KOPT-K1 (cell line): ENCODE data around the gene NUDT7.

ENCODE experiments used
- H3K27ac ChIP-seq: fragments of 200-600 bp; sonication (generic); 2 replicates; pipeline ENCODE4 v1.5.1; 2016; ENCODE audit warnings: antibody characterized with exemption, mild to moderate bottlenecking, low read depth, low read length; ENCODE audit not compliant: poor library complexity, severe bottlenecking
- H3K36me3 ChIP-seq: fragments of 200-600 bp; sonication (generic); 2 replicates; pipeline ENCODE4 v1.5.1; 2017; ENCODE audit warnings: antibody characterized with exemption, mild to moderate bottlenecking, low read length, moderate library complexity; ENCODE audit not compliant: insufficient read depth
- H3K9me3 ChIP-seq: fragments of 200-600 bp; sonication (generic); 2 replicates; pipeline ENCODE4 v1.5.1; 2017; ENCODE audit warnings: antibody characterized with exemption, low read length, mild to moderate bottlenecking; ENCODE audit not compliant: insufficient read depth, poor library complexity, severe bottlenecking

The NUDT7 gene

GRCh38 chr16:77781091-77781490, 58.8 kb downstream of the NUDT7 start:
- no peaks in the 10 kb centered on the region for H3K9me3 ChIP-seq
- H3K36me3 ChIP-seq, result no peaks in the 10 kb centered on the region
- no peak overlapping the region for H3K27ac ChIP-seq

GRCh38 chr16:77782694-77783093, 60.4 kb downstream of the NUDT7 start:
- no peaks in the 10 kb centered on the region for H3K36me3 ChIP-seq
- no peak overlapping the region for H3K27ac ChIP-seq
- no peaks in the 10 kb centered on the region for H3K9me3 ChIP-seq

- H3K36me3 ChIP-seq, result no peaks in the 10 kb centered on the region
- no peak overlapping the region for H3K27ac ChIP-seq
- H3K9me3 ChIP-seq, result peaks cover 14% of the 10 kb centered on the region
Observed at GRCh38 chr16:77784441-77785372, 62.4 kb downstream of the NUDT7 start.

- no peak overlapping the region for H3K27ac ChIP-seq
- peaks cover 14% of the 10 kb centered on the region for H3K9me3 ChIP-seq
- no peaks in the 10 kb centered on the region for H3K36me3 ChIP-seq
Observed at GRCh38 chr16:77785373-77785764, 63.1 kb downstream of the NUDT7 start.

- Histone ChIP-seq H3K27ac (no peak overlapping the region), H3K36me3 (no peaks in the 10 kb centered on the region), H3K9me3 (peaks cover 14% of the 10 kb centered on the region)
Observed at GRCh38 chr16:77786186-77786847, 64.0 kb downstream of the NUDT7 start.

- peaks cover 14% of the 10 kb centered on the region for H3K9me3 ChIP-seq
- no peaks in the 10 kb centered on the region for H3K36me3 ChIP-seq
- H3K27ac ChIP-seq, result no peak overlapping the region
Observed at GRCh38 chr16:77787452-77787851, 65.1 kb downstream of the NUDT7 start.

GRCh38 chr16:77788181-77789084, 66.1 kb downstream of the NUDT7 start, which contains the start of gene VAT1L:
Gene VAT1L, plus strand, starts transcription at chr16:77788564. Its CDS starts 119 bp downstream, at chr16:77788683.
- Histone ChIP-seq H3K27ac (no peak within 1 kb of the TSS), H3K36me3 (no peaks in the 10 kb centered on the region), H3K9me3 (peaks cover 14% of the 10 kb centered on the region)

- peaks cover 14% of the 10 kb centered on the region for H3K9me3 ChIP-seq
- H3K27ac ChIP-seq, result no peak overlapping the region
- no peaks in the 10 kb centered on the region for H3K36me3 ChIP-seq
Observed at GRCh38 chr16:77789085-77790008, 67.0 kb downstream of the NUDT7 start.

- Histone ChIP-seq H3K27ac (no peak overlapping the region), H3K36me3 (no peaks in the 10 kb centered on the region), H3K9me3 (peaks cover 14% of the 10 kb centered on the region)
Observed at GRCh38 chr16:77790009-77790372, 67.7 kb downstream of the NUDT7 start.

GRCh38 chr16:77790912-77791311, 68.6 kb downstream of the NUDT7 start:
- Histone ChIP-seq H3K27ac (no peak overlapping the region), H3K9me3 (peaks cover 14% of the 10 kb centered on the region)

More at GRCh38 chr16:77790912-77791311, 68.6 kb downstream of the NUDT7 start:
- no peaks in the 10 kb centered on the region for H3K36me3 ChIP-seq
